NCI-H460 (cell line): Measurements from ENCODE around the gene TMA7. TPM values are rescaled to one million over a fixed set of nuclear protein-coding genes. Genes with fewer than 3 reads are reported as not detected.

ENCODE experiments used
- DNase-seq: peaks from one replicate; pipeline ENCODE4 v3.0.0-alpha.2; 2016; ENCODE audit warnings: low read depth; ENCODE audit errors: extremely low read depth
- total RNA-seq: library from RNA; depleted of rRNA; stranded (reverse); fragments of >200 nt; shearing (Covaris generic); gene quantifications from 2 replicates; pipeline ENCODE4 v1.2.3, GENCODE V29; 2014; rRNA removed

Gene TMA7
- total RNA-seq, 1 experiment from 2014 or later = 392 TPM

- DNase-seq = no peak
Observed at GRCh38 chr3:48486952-48487351, 46.9 kb downstream of the TMA7 start.

DNA sequence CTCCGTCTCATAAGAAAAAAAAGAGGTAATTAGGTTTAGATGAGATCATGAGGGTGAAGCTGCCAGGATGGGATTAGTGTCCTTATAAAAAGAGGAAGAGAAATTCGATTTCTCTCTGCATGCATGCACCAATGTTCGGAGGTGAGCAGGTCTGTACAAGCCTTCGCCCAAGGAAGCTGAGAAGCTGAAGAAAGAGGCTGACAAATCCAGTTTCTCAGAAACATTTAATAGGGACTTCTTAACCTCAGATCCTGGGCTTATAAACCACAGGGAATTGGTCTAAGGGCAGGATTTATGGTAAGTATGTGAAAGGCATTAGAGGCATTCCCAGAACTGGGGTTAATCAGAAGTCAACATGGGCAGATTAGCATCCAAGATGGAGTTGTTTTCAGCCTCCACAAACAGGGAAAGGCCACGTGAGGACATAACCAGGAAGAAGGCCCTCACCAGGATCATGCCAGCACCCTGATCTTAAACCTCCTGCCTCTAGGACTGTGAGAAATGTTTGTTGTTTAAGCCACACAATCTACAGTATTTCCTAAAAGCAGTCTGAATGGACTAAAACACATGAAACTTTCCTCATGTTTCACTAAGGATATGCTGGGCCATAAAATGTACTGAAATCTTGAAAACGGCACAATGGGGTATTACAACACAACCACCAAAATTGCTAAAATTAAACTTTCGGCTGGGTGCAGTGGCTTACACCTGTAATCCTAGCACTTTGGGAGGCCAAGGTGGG, 52.6 kb downstream of the TMA7 start:
- no peak for DNase-seq

- no peak for DNase-seq
Observed at GRCh38 chr3:48493203-48493501, 53.1 kb downstream of the TMA7 start.

Other genes starting within 250 kb of the TMA7 start
- not detected in 2 replicates for gene CAMP, start 216.8 kb upstream of the TMA7 start, total RNA-seq
- 4.3 and 4.7 TPM in 2 replicates for gene ZNF589, start 199.2 kb upstream of the TMA7 start, total RNA-seq
- 20.6 and 24.5 TPM in 2 replicates for gene NME6, start 138.9 kb upstream of the TMA7 start, total RNA-seq
- gene SPINK8, start 106.6 kb upstream of the TMA7 start, total RNA-seq = not detected in 2 replicates
- not detected in 2 replicates for gene FBXW12, start 68.0 kb upstream of the TMA7 start, total RNA-seq
- gene PLXNB1, start 10.2 kb upstream of the TMA7 start, total RNA-seq = 4.3 and 5.6 TPM in 2 replicates
- 16.2 and 20.5 TPM in 2 replicates for gene CCDC51, start 138 bp upstream of the TMA7 start, total RNA-seq
- gene ATRIP, start 6.5 kb downstream of the TMA7 start, total RNA-seq = 5.6 and 5.9 TPM in 2 replicates
- 124 and 139 TPM in 2 replicates for gene SHISA5, start 63.9 kb downstream of the TMA7 start, total RNA-seq
- gene PFKFB4, start 116.5 kb downstream of the TMA7 start, total RNA-seq = 5.7 and 6.8 TPM in 2 replicates
- not detected in 2 replicates for gene UCN2, start 123.5 kb downstream of the TMA7 start, total RNA-seq
- gene COL7A1, start 155.1 kb downstream of the TMA7 start, total RNA-seq = 0.63 and 4.2 TPM in 2 replicates
- gene UQCRC1, start 169.4 kb downstream of the TMA7 start, total RNA-seq = 193 and 196 TPM in 2 replicates
- gene TMEM89, start 181.5 kb downstream of the TMA7 start, total RNA-seq = not detected in 2 replicates
- 7.7 and 9.4 TPM in 2 replicates for gene SLC26A6, start 195.2 kb downstream of the TMA7 start, total RNA-seq
- gene CELSR3, start 222.6 kb downstream of the TMA7 start, total RNA-seq = 0.79 and 1.4 TPM in 2 replicates
- gene NCKIPSD, start 245.7 kb downstream of the TMA7 start, total RNA-seq = 15.9 and 17.2 TPM in 2 replicates